ENCODE results near the gene KAZN.

Gene KAZN

GRCh38 chr1:14924455-14925331, 326.2 kb downstream of the KAZN start (continued):
- TF ChIP-seq ZNF202 (tag by site-specific recombination; IDR thresholded peaks at IDR 0.05; ENCODE audit: borderline replicate concordance) (no peak), ZNF837 (tag by site-specific recombination; IDR thresholded peaks at IDR 0.05) (no peak), ZNF341 (tag by site-specific recombination; IDR thresholded peaks at IDR 0.05; ENCODE audit: low read depth) (0 out of 2 replicates have a peak, but pooled peaks have one; percentile 21), ZNF266 (tag by site-specific recombination; IDR thresholded peaks at IDR 0.05; ENCODE audit: low read depth) (no peak), ZNF132 (tag by site-specific recombination; IDR thresholded peaks at IDR 0.05; ENCODE audit: borderline replicate concordance) (no peak), HOXC10 (CRISPR knock-in tag; IDR thresholded peaks at IDR 0.05) (no peak), PBX3 (CRISPR knock-in tag; IDR thresholded peaks at IDR 0.05) (no peak), ZBTB8A (tag by site-specific recombination; IDR thresholded peaks at IDR 0.05) (peak; percentile 41), SALL2 (tag by site-specific recombination; IDR thresholded peaks at IDR 0.05; ENCODE audit: borderline replicate concordance) (no peak), ZNF560 (tag by site-specific recombination; IDR thresholded peaks at IDR 0.05; ENCODE audit: borderline replicate concordance) (no peak), ZNF19 (tag by site-specific recombination; IDR thresholded peaks at IDR 0.05; ENCODE audit: low read depth) (no peak), ZNF558 (tag by site-specific recombination; IDR thresholded peaks at IDR 0.05) (no peak), ZNF610 (tag by site-specific recombination; IDR thresholded peaks at IDR 0.05; ENCODE audit: borderline replicate concordance) (no peak), ZNF629 (tag by site-specific recombination; IDR thresholded peaks at IDR 0.05) (no peak), ZNF792 (tag by site-specific recombination; IDR thresholded peaks at IDR 0.05) (no peak), KLF1 (tag by site-specific recombination; IDR thresholded peaks at IDR 0.05) (0 out of 2 replicates have a peak, but pooled peaks have one; percentile 31), ZNF501 (tag by site-specific recombination; IDR thresholded peaks at IDR 0.05) (no peak), ZNF677 (tag by site-specific recombination; IDR thresholded peaks at IDR 0.05) (no peak), INSM2 (tag by site-specific recombination; IDR thresholded peaks at IDR 0.05) (no peak), ZBTB1 (tag by site-specific recombination; IDR thresholded peaks at IDR 0.05) (no peak), ZNF580 (tag by site-specific recombination; IDR thresholded peaks at IDR 0.05) (no peak), ZNF488 (tag by site-specific recombination; IDR thresholded peaks at IDR 0.05) (no peak), RBAK (tag by site-specific recombination; IDR thresholded peaks at IDR 0.05) (no peak), ZFP41 (tag by site-specific recombination; IDR thresholded peaks at IDR 0.05; ENCODE audit: borderline replicate concordance) (no peak), ZNF600 (tag by site-specific recombination; IDR thresholded peaks at IDR 0.05) (no peak)
- TF ChIP-seq, protein P1, sequence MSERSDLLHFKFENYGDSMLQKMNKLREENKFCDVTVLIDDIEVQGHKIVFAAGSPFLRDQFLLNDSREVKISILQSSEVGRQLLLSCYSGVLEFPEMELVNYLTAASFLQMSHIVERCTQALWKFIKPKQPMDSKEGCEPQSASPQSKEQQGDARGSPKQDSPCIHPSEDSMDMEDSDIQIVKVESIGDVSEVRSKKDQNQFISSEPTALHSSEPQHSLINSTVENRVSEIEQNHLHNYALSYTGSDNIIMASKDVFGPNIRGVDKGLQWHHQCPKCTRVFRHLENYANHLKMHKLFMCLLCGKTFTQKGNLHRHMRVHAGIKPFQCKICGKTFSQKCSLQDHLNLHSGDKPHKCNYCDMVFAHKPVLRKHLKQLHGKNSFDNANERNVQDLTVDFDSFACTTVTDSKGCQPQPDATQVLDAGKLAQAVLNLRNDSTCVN (tag by site-specific recombination; optimal IDR thresholded peaks at IDR 0.05), result peak; percentile 68
- TF ChIP-seq, protein P2, sequence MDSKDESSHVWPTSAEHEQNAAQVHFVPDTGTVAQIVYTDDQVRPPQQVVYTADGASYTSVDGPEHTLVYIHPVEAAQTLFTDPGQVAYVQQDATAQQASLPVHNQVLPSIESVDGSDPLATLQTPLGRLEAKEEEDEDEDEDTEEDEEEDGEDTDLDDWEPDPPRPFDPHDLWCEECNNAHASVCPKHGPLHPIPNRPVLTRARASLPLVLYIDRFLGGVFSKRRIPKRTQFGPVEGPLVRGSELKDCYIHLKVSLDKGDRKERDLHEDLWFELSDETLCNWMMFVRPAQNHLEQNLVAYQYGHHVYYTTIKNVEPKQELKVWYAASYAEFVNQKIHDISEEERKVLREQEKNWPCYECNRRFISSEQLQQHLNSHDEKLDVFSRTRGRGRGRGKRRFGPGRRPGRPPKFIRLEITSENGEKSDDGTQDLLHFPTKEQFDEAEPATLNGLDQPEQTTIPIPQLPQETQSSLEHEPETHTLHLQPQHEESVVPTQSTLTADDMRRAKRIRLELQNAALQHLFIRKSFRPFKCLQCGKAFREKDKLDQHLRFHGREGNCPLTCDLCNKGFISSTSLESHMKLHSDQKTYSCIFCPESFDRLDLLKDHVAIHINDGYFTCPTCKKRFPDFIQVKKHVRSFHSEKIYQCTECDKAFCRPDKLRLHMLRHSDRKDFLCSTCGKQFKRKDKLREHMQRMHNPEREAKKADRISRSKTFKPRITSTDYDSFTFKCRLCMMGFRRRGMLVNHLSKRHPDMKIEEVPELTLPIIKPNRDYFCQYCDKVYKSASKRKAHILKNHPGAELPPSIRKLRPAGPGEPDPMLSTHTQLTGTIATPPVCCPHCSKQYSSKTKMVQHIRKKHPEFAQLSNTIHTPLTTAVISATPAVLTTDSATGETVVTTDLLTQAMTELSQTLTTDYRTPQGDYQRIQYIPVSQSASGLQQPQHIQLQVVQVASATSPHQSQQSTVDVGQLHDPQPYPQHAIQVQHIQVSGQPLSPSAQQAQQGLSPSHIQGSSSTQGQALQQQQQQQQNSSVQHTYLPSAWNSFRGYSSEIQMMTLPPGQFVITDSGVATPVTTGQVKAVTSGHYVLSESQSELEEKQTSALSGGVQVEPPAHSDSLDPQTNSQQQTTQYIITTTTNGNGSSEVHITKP (tag by site-specific recombination; IDR thresholded peaks at IDR 0.05), result 0 out of 2 replicates have a peak, but pooled peaks have one; percentile 30
- TF ChIP-seq, protein P3, sequence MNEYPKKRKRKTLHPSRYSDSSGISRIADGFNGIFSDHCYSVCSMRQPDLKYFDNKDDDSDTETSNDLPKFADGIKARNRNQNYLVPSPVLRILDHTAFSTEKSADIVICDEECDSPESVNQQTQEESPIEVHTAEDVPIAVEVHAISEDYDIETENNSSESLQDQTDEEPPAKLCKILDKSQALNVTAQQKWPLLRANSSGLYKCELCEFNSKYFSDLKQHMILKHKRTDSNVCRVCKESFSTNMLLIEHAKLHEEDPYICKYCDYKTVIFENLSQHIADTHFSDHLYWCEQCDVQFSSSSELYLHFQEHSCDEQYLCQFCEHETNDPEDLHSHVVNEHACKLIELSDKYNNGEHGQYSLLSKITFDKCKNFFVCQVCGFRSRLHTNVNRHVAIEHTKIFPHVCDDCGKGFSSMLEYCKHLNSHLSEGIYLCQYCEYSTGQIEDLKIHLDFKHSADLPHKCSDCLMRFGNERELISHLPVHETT (tag by site-specific recombination; IDR thresholded peaks at IDR 0.05), result no peak

Measured in HEK293 (cell line).